T-helper 2 cell treated with Interferon-gamma antibody and Interleukin-4, amounts not matched to agents 100 ng/mL and 5 ng/mL, for 36 hours (primary cell): ENCODE results near the gene FSTL4. TPM values are rescaled to one million over a fixed set of nuclear protein-coding genes. Genes with fewer than 3 reads are reported as not detected.
"Not testable (repeated sequence)": the region's sequence is repeated elsewhere in the genome, so short reads cannot be mapped to it uniquely, and the experiment has no call there.

Experiments used
- intact Hi-C: fragments of 100-400 bp; cut with micrococcal nuclease; formaldehyde crosslinking; loops from one replicate; pipeline ENCODE4 v1.15.1; 2023
- total RNA-seq: library from RNA; stranded (reverse); gene quantifications from 2 replicates; pipeline ENCODE4 v1.2.3, GENCODE V29; 2022

FSTL4 gene
- total RNA-seq, 1 donor from 2014 or later = not detected

- intact Hi-C loops = no loop called here
Measured at GRCh38 chr5:133203317-133204305, 408.7 kb downstream of the FSTL4 start.

- intact Hi-C loops = no loop called here
Measured at GRCh38 chr5:133202066-133202665, 410.2 kb downstream of the FSTL4 start.

GRCh38 chr5:133201310-133201709 is 411.0 kb downstream of the FSTL4 start:
- intact Hi-C loops = no loop called here

- intact Hi-C loops = no loop called here
Measured at GRCh38 chr5:133200256-133200655, 412.1 kb downstream of the FSTL4 start.

DNA sequence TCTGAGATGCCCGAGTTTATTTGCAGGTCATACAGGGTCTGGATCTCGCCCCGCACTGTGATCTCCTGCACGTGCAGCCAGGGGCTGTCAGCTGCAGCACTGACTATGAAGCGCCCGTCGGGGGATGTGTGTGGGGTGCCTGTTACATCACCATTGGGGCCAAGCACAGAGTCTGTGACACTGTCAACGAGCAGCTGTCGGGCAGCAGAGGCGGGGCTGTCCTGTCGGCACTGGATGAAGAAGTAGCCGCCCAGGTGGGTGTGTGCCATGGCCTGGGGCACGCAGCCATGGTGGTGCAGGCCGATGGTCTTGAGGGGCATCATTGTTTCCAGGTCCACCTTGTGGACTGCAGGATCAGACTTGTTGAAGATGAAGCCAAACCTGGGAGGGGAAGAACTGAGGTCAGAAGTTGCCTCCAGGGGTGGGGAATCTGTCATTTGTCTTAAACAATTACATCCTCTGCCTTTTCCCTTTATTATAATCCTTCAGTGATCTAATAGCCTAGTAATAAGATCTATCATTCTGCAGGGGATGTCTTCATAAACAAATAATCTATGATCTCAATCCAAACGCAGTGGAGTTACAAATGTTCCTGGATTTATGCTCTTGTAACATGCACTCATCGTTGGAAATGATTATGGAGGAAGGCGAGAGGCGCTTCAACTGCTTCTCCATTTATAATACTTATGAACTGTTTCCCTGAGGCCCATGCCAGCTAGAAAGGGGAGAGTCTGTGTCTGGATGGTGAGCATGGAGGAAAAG is 412.7 kb downstream of the FSTL4 start:
- intact Hi-C loops = no loop called here

DNA sequence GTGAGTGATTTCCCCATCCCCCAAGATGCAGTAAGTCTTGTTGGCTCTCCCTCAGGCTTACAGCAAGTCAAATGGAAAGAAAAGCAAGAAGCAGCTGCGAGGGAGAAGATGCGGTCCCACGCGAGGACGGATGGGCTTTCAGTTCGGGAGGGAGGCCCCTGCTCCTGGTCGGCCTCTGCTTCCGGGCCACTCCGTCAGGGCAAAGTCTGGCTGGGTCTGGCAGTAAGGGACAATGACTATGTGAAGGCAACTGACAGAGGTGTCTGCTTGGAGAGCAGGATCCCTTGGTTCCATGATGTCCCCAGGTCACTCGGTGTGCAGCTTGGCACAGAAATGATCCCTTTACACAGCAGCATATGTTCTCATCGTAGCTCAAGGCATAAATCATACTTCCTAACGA is 413.8 kb downstream of the FSTL4 start:
- intact Hi-C loops = no loop called here

GRCh38 chr5:133196441-133197085 is 415.8 kb downstream of the FSTL4 start:
- intact Hi-C loops = no loop called here

- intact Hi-C loops = no loop called here
Measured at GRCh38 chr5:133195250-133195649, 417.1 kb downstream of the FSTL4 start.

GRCh38 chr5:133193794-133194193 is 418.5 kb downstream of the FSTL4 start:
- intact Hi-C loops = no loop called here

DNA sequence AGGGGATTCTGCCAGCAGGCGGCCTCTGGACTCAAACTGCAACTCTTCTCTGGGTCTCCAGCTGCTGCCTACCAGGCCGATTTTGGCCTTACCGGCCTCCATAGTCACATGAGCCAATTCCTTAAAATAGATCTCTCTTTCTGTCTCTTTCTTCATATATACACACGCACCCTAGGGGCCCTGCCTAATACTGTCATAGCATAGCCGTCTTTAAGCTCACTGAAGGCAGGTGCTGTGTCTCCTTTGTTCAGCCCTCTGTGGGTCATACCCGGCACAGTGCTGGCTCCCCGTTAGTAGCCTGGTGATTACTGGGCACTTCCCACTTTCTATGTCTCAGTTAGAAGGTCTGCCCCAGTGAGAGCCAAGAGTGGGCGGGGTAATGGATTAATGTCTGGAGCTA is 419.6 kb downstream of the FSTL4 start:
- intact Hi-C loops = no loop called here

DNA sequence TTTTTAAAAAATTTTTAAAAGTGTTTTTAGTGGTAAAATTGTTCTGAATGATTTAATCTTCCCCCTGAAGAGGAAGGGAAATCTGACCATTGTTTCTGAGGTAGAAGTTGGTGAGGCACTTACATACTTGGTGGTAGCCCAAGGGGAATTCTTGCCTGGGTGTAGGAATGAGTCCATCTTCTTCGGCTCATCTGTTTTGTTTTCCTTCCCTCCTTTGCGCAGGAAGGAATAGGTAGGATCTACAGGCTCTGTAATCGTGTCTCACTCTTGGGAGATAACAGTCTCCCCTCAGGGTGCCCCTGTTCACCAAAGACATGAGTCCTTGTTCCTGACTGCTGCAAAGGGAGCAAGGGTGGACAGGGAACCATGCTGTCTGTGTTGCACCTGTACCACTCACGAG is 422.5 kb downstream of the FSTL4 start:
- intact Hi-C loops = no loop called here

- intact Hi-C loops = no loop called here
Measured at GRCh38 chr5:133179405-133179804, 432.9 kb downstream of the FSTL4 start.

GRCh38 chr5:133170756-133171387 is 441.5 kb downstream of the FSTL4 start:
- intact Hi-C loops = not testable (repeated sequence)

DNA sequence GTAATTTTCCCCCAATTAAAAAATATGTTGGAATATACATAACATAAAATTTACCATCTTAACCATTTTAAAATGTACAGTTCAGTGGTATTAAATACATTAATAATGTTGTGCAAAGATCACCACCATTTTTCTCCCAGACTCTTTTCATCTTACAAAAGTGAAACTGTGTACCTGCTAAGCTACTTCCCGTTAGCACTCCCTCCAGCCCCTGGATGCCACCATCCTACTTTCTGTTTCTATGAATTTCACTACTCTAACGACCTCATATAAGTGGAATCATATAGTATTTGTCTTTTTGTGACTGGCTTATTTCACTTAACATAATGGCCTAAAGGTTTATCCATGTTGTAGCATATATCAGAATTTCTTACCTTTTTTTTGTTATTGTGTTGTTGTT is 447.6 kb downstream of the FSTL4 start:
- intact Hi-C loops = no loop called here

GRCh38 chr5:133163839-133164238 is 448.5 kb downstream of the FSTL4 start:
- intact Hi-C loops = no loop called here

DNA sequence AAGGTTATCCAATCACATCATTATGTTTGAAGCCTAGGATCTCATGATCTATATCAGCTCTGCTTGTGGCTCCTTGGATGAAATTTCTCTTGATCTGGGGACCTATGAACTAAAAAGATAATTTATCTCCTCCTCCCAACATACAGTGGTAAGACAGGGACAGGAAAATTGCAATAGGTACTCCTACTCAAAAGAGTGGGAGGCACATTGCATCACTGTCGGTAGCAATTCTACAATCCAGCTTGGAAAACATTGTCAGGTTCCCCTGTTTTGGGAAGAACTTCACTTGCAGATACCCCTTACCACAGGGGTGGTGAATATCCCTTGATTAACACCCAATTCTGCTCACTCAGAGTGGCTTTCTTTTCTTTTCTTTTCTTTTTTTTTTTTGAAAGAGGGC is 452.8 kb downstream of the FSTL4 start:
- intact Hi-C loops = no loop called here

- intact Hi-C loops = no loop called here
Measured at GRCh38 chr5:133155326-133155969, 456.9 kb downstream of the FSTL4 start.

DNA sequence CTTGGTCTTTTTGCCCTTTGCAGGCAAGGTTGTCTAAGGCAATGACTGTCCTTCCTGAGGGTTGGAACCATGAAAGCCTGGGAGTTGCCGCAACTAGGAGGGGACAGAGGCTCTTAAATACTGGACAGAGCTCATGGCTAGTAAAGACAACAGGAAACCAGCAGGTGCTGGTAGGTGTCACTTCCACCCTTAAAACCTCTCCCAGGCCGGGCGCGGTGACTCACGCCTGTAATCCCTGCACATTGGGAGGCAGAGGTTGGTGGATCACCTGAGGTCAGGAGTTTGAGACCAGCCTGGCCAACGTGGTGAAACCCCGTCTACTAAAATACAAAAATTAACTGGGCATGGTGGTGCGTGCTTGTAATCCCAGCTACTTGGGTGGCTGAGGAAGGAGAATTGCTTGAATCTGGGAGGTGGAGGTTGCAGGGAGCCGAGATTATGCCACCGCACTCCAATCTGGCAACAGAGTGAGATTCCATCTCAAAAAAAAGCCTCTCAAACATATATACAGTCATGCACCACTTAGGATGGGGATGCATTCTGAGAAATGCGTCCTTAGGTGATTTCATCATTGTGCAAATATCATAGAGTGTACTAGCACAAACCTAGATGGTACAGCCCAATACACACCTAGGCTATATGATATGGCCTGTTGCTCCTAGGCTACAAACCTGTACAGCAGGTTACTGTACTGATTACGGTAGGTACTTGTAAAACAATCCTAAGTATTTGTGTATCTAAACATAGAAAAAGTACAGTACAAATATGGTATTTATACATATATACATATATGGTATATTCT is 457.9 kb downstream of the FSTL4 start:
- intact Hi-C loops = no loop called here

- intact Hi-C loops = no loop called here
Measured at GRCh38 chr5:133150909-133151544, 461.3 kb downstream of the FSTL4 start.
